H9 (cell line): Measurements from ENCODE around the gene CDH13. TPM values are rescaled to one million over a fixed set of nuclear protein-coding genes. Genes with fewer than 3 reads are reported as not detected.

ENCODE experiments used
- DNase-seq: peaks from one replicate; pipeline ENCODE4 v3.0.0-alpha.2; 2017
- H2AFZ ChIP-seq: one replicate; pipeline ENCODE4 v1.6.1; 2013; ENCODE audit warnings: mild to moderate bottlenecking, low read length, control low read depth, moderate library complexity
- H2AK5ac ChIP-seq: 2 replicates; pipeline ENCODE4 v1.6.1; 2013; ENCODE audit warnings: low read length, control low read depth, mixed read lengths; ENCODE audit not compliant: insufficient read length
- H2BK120ac ChIP-seq: one replicate; pipeline ENCODE4 v1.6.1; 2013; ENCODE audit warnings: low read depth, mild to moderate bottlenecking, low read length, control low read depth, inconsistent platforms; ENCODE audit not compliant: poor library complexity, severe bottlenecking
- H2BK12ac ChIP-seq: 2 replicates; pipeline ENCODE4 v1.6.1; 2013; ENCODE audit warnings: low read length, control low read depth, mixed read lengths, low read depth; ENCODE audit not compliant: insufficient read length
- H2BK15ac ChIP-seq: 2 replicates; pipeline ENCODE4 v1.6.1; 2013; ENCODE audit warnings: low read depth, low read length, control low read depth
- H2BK20ac ChIP-seq: one replicate; pipeline ENCODE4 v1.6.1; 2013; ENCODE audit warnings: low read depth, mild to moderate bottlenecking, low read length, control low read depth, inconsistent platforms; ENCODE audit not compliant: poor library complexity, severe bottlenecking
- H2BK5ac ChIP-seq: 2 replicates; pipeline ENCODE4 v1.6.1; 2013; ENCODE audit warnings: low read length, control low read depth, mixed read lengths; ENCODE audit not compliant: insufficient read length
- H3K14ac ChIP-seq: 2 replicates; pipeline ENCODE4 v1.6.1; 2013; ENCODE audit warnings: low read length, control low read depth; ENCODE audit not compliant: insufficient read depth
- H3K18ac ChIP-seq: 2 replicates; pipeline ENCODE4 v1.6.1; 2013; ENCODE audit warnings: low read depth, mild to moderate bottlenecking, mixed read lengths, low read length, control low read depth; ENCODE audit not compliant: insufficient read length
- H3K23ac ChIP-seq: 2 replicates; pipeline ENCODE4 v1.6.1; 2013; ENCODE audit warnings: low read length, control low read depth, mixed read lengths, low read depth; ENCODE audit not compliant: insufficient read length
- H3K23me2 ChIP-seq: 2 replicates; pipeline ENCODE4 v1.6.1; 2013; ENCODE audit warnings: low read depth, mild to moderate bottlenecking, mixed read lengths, low read length, control low read depth; ENCODE audit not compliant: insufficient read length, poor library complexity, severe bottlenecking
- H3K27ac ChIP-seq: 2 replicates; pipeline ENCODE4 v1.5.1; 2013; ENCODE audit warnings: low read length, control low read depth, mixed read lengths, low read depth; ENCODE audit not compliant: insufficient read length
- H3K27me3 ChIP-seq: 2 replicates; pipeline ENCODE4 v1.6.1; 2013; ENCODE audit warnings: low read length, control low read depth, inconsistent platforms; ENCODE audit not compliant: insufficient read depth
- H3K4ac ChIP-seq: 2 replicates; pipeline ENCODE4 v1.6.1; 2013; ENCODE audit warnings: low read depth, mild to moderate bottlenecking, control low read depth, inconsistent platforms, low read length, moderate library complexity
- H3K4me1 ChIP-seq: 2 replicates; pipeline ENCODE4 v1.6.1; 2013; ENCODE audit warnings: low read length, control low read depth, inconsistent platforms; ENCODE audit not compliant: insufficient read depth
- H3K4me2 ChIP-seq: 2 replicates; pipeline ENCODE4 v1.6.1; 2013; ENCODE audit warnings: low read length, control low read depth, mixed read lengths; ENCODE audit not compliant: insufficient read length, insufficient read depth
- H3K56ac ChIP-seq: 2 replicates; pipeline ENCODE4 v1.6.1; 2013; ENCODE audit warnings: low read depth, mild to moderate bottlenecking, mixed read lengths, low read length, control low read depth; ENCODE audit not compliant: insufficient read length
- H3K79me1 ChIP-seq: 2 replicates; pipeline ENCODE4 v1.6.1; 2013; ENCODE audit warnings: low read depth, mild to moderate bottlenecking, moderate library complexity, low read length, control low read depth, inconsistent platforms; ENCODE audit not compliant: insufficient read depth, poor library complexity, severe bottlenecking
- H3K79me2 ChIP-seq: 2 replicates; pipeline ENCODE4 v1.6.1; 2013; ENCODE audit warnings: low read length, control low read depth, inconsistent platforms; ENCODE audit not compliant: insufficient read depth
- H3K9ac ChIP-seq: 2 replicates; pipeline ENCODE4 v1.6.1; 2013; ENCODE audit warnings: low read length, control low read depth, mixed read lengths; ENCODE audit not compliant: insufficient read length; ENCODE audit errors: extremely low read depth
- H3K9me3 ChIP-seq: one replicate; pipeline ENCODE4 v1.6.1; 2013; ENCODE audit warnings: low read depth, low read length, inconsistent platforms; ENCODE audit not compliant: control insufficient read depth
- H3T11ph ChIP-seq: one replicate; pipeline ENCODE4 v1.6.1; 2013; ENCODE audit warnings: mild to moderate bottlenecking, low read length, control low read depth, inconsistent platforms
- H4K20me1 ChIP-seq: one replicate; pipeline ENCODE4 v1.6.1; 2013; ENCODE audit not compliant: control insufficient read depth, insufficient read length, insufficient read depth
- H4K5ac ChIP-seq: 2 replicates; pipeline ENCODE4 v1.6.1; 2013; ENCODE audit warnings: low read depth, mild to moderate bottlenecking, mixed read lengths, low read length, control low read depth; ENCODE audit not compliant: insufficient read length
- H4K8ac ChIP-seq: replicated peaks from 2 replicates; pipeline ENCODE4 v1.6.1; 2013; ENCODE audit warnings: low read length, control low read depth, mixed read lengths, low read depth; ENCODE audit not compliant: insufficient read length
- H4K91ac ChIP-seq: 2 replicates; pipeline ENCODE4 v1.6.1; 2013; ENCODE audit warnings: low read depth, mild to moderate bottlenecking, moderate library complexity, mixed read lengths, low read length, control low read depth; ENCODE audit not compliant: insufficient read length
- H3K27ac Mint-ChIP-seq, 3 experiments: 2 replicates in 2 of 3; 3 replicates in 1 of 3; pipeline ENCODE4 v1.8.0; 2020 to 2021; ENCODE audit warnings: mixed read lengths in 3 of 3, mild to moderate bottlenecking in 1 of 3, moderate library complexity in 1 of 3
- H3K27me3 Mint-ChIP-seq: 2 replicates; pipeline ENCODE4 v1.8.0; 2021; ENCODE audit warnings: low read depth, mild to moderate bottlenecking, moderate library complexity, mixed read lengths
- H3K36me3 Mint-ChIP-seq, 3 experiments: 2 replicates in 2 of 3; 3 replicates in 1 of 3; pipeline ENCODE4 v1.8.0; 2020 to 2021; ENCODE audit warnings: low read depth in 3 of 3, mixed read lengths in 3 of 3; ENCODE audit not compliant: insufficient read depth in 1 of 3
- H3K4me1 Mint-ChIP-seq, 2 experiments: 2 replicates each; pipeline ENCODE4 v1.8.0; 2020; ENCODE audit warnings: mixed read lengths in 2 of 2
- H3K4me3 Mint-ChIP-seq, 2 experiments: 2 replicates in 1 of 2; 3 replicates in 1 of 2; pipeline ENCODE4 v1.8.0; 2020 to 2021; ENCODE audit warnings: mild to moderate bottlenecking in 2 of 2, mixed read lengths in 2 of 2, moderate library complexity in 1 of 2
- H3K9me3 Mint-ChIP-seq, 2 experiments: 2 replicates in 1 of 2; 3 replicates in 1 of 2; pipeline ENCODE4 v1.8.0; 2020; ENCODE audit warnings: mild to moderate bottlenecking in 2 of 2, mixed read lengths in 2 of 2, moderate library complexity in 1 of 2
- WGBS: extraction: QIAGEN DNeasy Blood & Tissue Kit; methylation state at CpG from one replicate; pipeline ENCODE4 v1.1.7; 2013; ENCODE audit warnings: missing lambda C conversion rate, low lambda C conversion rate, mixed read lengths; ENCODE audit not compliant: insufficient read length; ENCODE audit errors: extremely low coverage; 5-methylcytosine and 5-hydroxymethylcytosine counted together
- total RNA-seq: library from RNA; stranded (reverse); gene quantifications from 2 replicates; pipeline ENCODE4 v1.2.1, GENCODE V29; 2021
- TF ChIP-seq, protein P1 (sequence below): fragments of 200-600 bp; sonication (generic); conservative IDR thresholded peaks from 3 replicates; pipeline ENCODE4 v1.8.0; 2021; ENCODE audit warnings: antibody characterized with exemption, mild to moderate bottlenecking

Gene CDH13
- total RNA-seq, 1 experiment from 2014 or later: 1.5 TPM

DNA sequence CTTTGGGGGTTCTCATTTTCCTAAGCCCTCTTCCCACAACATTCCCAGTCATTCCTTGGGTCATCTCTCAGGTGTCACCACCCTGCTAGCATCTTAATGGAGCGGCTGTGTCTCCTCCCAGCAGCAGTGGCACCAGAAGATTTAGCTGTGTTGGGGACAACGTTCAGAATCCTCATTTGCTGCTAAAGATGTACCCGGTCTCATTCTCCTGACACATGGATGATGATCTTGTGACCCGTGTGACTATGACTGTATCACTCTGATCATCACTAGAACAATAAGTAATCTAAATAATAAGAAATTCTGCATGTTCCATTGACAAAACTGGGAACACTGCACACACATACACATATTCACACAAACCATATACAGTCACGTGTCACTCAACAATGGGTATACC lies 781.2 kb downstream of the CDH13 start:
- Histone ChIP-seq H3K56ac (no peak overlapping the region), H2BK12ac (no peak overlapping the region), H3K14ac (no peak overlapping the region), H3K18ac (no peak overlapping the region), H4K8ac (no peak overlapping the region), H3K9ac (no peak overlapping the region), H4K91ac (no peak overlapping the region), H3K27me3 (no peaks in the 10 kb centered on the region), H3K23ac (no peak overlapping the region), H2BK20ac (no peak overlapping the region), H3K27ac (no peak overlapping the region), H2BK15ac (no peak overlapping the region), H2AFZ (no peak overlapping the region), H3K4ac (no peak overlapping the region), H2BK5ac (no peak overlapping the region), H2BK120ac (no peak overlapping the region), H4K20me1 (no peaks in the 10 kb centered on the region), H3K4me1 (no peaks in the 10 kb centered on the region), H3T11ph (no peak overlapping the region), H2AK5ac (no peak overlapping the region), H3K79me2 (no peaks in the 10 kb centered on the region), H3K9me3 (no peaks in the 10 kb centered on the region), H4K5ac (no peak overlapping the region), H3K79me1 (no peaks in the 10 kb centered on the region), H3K23me2 (no peaks in the 10 kb centered on the region), H3K4me2 (no peak overlapping the region)
- Mint-ChIP-seq H3K27ac (no peak overlapping the region), H3K4me1 (no peaks in the 10 kb centered on the region), H3K4me3 (no peak overlapping the region), H3K36me3 (no peaks in the 10 kb centered on the region), H3K27me3 (peaks cover 9% of the 10 kb centered on the region), H3K9me3 (no peaks in the 10 kb centered on the region)
- no CpG with 5 or more reads among the region's 5 CpGs for WGBS
- TF ChIP-seq, protein P1, sequence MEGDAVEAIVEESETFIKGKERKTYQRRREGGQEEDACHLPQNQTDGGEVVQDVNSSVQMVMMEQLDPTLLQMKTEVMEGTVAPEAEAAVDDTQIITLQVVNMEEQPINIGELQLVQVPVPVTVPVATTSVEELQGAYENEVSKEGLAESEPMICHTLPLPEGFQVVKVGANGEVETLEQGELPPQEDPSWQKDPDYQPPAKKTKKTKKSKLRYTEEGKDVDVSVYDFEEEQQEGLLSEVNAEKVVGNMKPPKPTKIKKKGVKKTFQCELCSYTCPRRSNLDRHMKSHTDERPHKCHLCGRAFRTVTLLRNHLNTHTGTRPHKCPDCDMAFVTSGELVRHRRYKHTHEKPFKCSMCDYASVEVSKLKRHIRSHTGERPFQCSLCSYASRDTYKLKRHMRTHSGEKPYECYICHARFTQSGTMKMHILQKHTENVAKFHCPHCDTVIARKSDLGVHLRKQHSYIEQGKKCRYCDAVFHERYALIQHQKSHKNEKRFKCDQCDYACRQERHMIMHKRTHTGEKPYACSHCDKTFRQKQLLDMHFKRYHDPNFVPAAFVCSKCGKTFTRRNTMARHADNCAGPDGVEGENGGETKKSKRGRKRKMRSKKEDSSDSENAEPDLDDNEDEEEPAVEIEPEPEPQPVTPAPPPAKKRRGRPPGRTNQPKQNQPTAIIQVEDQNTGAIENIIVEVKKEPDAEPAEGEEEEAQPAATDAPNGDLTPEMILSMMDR: no peak
- no peak for DNase-seq
